Duodenal mucosa (tissue), 2 donors: Measurements from ENCODE around the gene ELF4.

Source experiments
- H3K27ac ChIP-seq: one replicate; pipeline ENCODE4 v1.7.0; 2013; ENCODE audit warnings: low read depth, low read length
- H3K27me3 ChIP-seq, 2 donors: one replicate each; pipeline ENCODE4 v1.7.0; 2013; ENCODE audit warnings: low read length in 2 of 2, control low read depth in 1 of 2; ENCODE audit not compliant: insufficient read depth in 2 of 2, control insufficient read depth in 1 of 2
- H3K36me3 ChIP-seq, 2 donors: one replicate each; pipeline ENCODE4 v1.7.0; 2013; ENCODE audit warnings: low read length in 2 of 2, control low read depth in 1 of 2; ENCODE audit not compliant: insufficient read depth in 2 of 2, control insufficient read depth in 1 of 2
- H3K4me1 ChIP-seq, 2 donors: one replicate each; pipeline ENCODE4 v1.7.0; 2013; ENCODE audit warnings: low read length in 2 of 2, control low read depth in 1 of 2; ENCODE audit not compliant: insufficient read depth in 2 of 2, control insufficient read depth in 1 of 2
- H3K4me3 ChIP-seq, 2 donors: one replicate each; pipeline ENCODE4 v1.7.0; 2013; ENCODE audit warnings: low read length in 2 of 2, low read depth in 1 of 2
- H3K9ac ChIP-seq, 2 donors: one replicate each; pipeline ENCODE4 v1.7.0; 2013; ENCODE audit warnings: low read length in 2 of 2, low read depth in 1 of 2
- H3K9me3 ChIP-seq, 2 donors: one replicate each; pipeline ENCODE4 v1.7.0; 2013; ENCODE audit warnings: low read length in 2 of 2, control low read depth in 1 of 2; ENCODE audit not compliant: control insufficient read depth in 1 of 2

ELF4 gene

DNA sequence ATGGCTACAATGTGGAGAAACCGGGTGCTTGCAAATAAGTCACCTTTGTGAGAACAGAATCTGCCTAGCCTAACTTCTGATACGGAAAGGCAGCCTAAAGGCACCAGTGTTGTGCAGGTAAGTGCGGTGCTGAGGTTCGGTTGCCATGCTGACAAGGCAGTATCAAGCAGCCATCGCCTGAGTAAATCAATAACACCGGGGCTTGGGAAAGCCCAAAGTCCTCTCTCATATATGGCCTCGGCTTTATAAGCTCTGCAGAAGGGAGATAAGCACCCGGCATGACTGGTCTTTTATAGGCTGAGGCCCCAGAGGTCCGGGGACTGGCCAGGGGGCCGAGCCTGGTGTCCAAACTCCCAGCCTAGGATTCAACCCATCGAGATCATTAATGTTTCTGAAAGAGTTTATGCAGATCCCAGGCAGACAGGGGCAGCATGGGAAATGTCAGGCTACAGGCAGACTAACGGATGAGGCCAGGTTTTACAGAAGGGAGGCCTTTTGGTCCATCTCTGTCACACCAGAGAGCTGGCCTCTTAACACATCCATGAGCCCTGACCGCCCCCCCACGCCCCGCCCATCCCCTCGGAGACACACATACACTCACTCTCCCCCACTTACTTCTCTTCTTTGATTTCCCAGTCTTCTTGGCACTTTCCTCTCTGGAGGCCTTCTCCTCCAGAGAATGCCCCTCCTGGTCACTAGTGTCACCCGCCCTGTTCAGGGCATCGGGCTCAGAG lies 38.5 kb downstream of the ELF4 start:
- Histone ChIP-seq H3K27ac (no peak overlapping the region), H3K4me1 (peaks cover 7 to 8% of the 10 kb centered on the region in 2 donors), H3K27me3 (no peaks in the 10 kb centered on the region), H3K9ac (no peak overlapping the region), H3K4me3 (no peak overlapping the region), H3K36me3 (peaks cover 9 to 35% of the 10 kb centered on the region in 2 donors), H3K9me3 (no peaks in the 10 kb centered on the region)

DNA sequence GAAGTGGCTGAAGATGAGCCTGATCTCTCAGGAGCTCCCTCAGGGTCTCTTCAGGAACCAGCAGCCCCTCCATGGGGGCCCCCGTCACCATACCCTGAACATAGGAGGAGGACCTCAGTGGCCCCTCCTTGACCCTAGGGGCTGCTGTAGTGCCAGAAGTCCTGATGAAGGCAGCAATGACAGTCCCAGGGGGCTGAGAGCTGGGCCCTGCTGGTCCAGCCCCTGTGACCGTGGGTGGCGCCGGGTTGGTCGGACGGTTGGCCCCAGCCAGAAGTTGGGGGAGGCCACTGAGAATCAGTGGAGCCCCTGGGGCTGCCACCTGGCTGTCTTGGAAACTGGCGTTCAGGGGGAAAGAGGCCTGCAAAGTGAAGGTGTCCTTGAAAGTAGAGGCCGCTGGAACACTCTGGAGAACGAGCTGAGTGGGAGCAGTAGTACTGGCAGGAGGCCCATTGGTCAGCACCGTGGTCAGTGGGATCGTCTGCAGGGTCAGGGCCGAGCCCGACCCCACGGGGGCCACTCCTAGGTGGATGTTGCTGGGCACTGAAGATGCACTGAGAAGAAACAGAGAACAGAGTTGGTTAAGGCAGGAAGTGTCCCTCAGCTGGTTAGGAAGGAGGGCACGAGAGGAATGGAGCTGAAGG lies 43.2 kb downstream of the ELF4 start:
- Histone ChIP-seq H3K27ac (no peak overlapping the region), H3K9ac (no peak overlapping the region), H3K9me3 (no peaks in the 10 kb centered on the region), H3K27me3 (no peaks in the 10 kb centered on the region), H3K4me3 (no peak overlapping the region), H3K4me1 (peaks cover 4 to 8% of the 10 kb centered on the region in 2 donors), H3K36me3 (peaks cover 17 to 42% of the 10 kb centered on the region in 2 donors)

DNA sequence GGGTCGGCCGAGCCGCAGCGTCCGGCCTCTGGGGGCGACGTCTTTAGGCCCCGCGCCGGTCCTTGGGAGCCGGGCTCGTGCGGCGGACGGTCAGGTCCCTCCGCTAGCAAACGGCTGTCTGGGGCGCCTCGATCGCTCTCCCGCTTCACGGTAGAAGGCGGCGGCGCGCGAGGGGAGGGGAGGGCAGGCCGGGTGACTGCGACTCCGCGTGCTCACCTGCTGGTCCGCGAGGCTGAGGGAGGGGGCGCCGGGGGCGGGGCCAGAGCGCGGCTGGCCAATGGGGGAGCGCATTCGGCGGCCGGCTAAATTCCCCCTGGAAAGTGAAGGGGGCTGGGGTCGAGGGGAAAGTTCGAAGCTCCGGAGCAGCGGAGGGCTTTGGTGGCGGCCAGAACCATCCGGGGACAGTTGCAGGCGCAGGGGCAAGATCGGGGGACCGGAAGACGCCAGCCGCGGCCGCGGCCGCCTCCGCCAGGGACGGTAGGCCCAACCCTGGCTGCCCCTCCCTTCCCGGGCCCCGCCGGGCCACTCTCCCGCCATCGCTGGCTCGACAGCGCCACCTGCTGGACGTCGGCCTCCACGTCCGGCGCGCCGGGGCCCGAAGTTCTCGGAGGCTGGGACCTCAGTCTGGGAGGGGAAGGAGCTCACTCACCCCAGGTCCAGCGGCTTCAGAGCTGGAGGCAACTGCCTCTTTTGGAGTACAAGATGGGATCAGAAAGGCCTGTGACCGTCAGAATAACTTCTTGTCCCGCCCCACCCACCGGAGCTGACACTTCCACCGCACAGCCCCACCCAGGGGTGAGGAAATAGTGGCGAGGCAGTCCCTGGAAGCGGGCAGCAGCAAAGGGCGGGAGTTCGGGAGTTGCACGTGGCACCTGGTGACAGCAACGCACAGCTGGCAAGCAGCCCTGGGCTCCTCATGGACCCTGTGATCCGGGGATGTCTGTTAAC lies 49.9 kb downstream of the ELF4 start:
- peaks cover 0 to 10% of the 10 kb centered on the region in 2 donors for H3K36me3 ChIP-seq
- no peaks in the 10 kb centered on the region for H3K27me3 ChIP-seq
- peak overlapping the region; percentile 51 to 58 for H3K4me3 ChIP-seq
- H3K9me3 ChIP-seq: no peaks in the 10 kb centered on the region
- no peaks in the 10 kb centered on the region for H3K4me1 ChIP-seq
- H3K27ac ChIP-seq: peak overlapping the region; percentile 32
- H3K9ac ChIP-seq: peak overlapping the region in 1 of 2 donors; percentile 43

DNA sequence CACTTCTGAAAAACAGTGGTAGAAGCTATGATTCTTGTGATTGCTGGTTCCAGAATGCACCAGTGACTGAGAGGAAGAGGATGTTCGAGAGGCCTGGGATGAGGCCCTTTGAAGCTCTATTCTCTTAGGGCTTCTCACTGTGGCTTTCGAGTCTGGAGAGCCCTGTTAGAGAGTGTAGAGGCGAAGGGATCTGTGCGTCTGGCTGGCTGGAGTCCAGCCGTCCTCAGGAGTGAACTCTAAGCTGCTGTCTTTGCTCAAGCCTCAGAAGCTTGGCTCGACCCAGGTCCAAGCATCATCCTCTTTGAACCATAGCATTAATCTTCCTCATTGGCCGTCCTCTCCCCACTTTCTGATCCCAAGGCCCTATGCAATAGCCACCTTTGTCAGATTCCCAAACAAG lies 51.6 kb downstream of the ELF4 start:
- no peak overlapping the region for H3K9ac ChIP-seq
- no peak overlapping the region for H3K4me3 ChIP-seq
- H3K36me3 ChIP-seq: peaks cover 3 to 16% of the 10 kb centered on the region in 2 donors
- H3K27ac ChIP-seq: no peak overlapping the region
- no peaks in the 10 kb centered on the region for H3K27me3 ChIP-seq
- H3K9me3 ChIP-seq: no peaks in the 10 kb centered on the region
- no peaks in the 10 kb centered on the region for H3K4me1 ChIP-seq

DNA sequence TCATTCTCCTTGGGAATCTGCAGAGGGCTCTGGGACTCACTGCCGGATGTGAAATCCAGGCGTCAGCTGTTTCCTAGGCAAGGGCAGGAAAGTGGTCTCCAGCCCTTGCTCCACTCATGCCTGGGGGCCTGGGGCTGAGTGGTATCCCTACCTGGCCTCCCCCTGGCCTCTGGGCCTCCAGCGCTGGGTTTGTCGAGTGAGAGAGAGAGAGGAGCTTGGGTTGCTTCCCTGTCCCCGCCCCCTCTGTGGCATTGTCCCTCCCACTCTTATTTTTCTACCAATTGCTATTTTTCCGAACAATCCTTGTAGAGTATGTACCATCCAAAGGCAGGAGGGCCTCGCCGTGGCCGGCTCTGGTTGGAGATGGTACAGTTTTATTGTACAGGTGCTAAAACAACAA lies 53.1 kb downstream of the ELF4 start:
- no peaks in the 10 kb centered on the region for H3K9me3 ChIP-seq
- no peak overlapping the region for H3K4me3 ChIP-seq
- no peaks in the 10 kb centered on the region for H3K4me1 ChIP-seq
- H3K27ac ChIP-seq: no peak overlapping the region
- peaks cover 3 to 25% of the 10 kb centered on the region in 2 donors for H3K36me3 ChIP-seq
- H3K27me3 ChIP-seq: no peaks in the 10 kb centered on the region
- H3K9ac ChIP-seq: no peak overlapping the region

DNA sequence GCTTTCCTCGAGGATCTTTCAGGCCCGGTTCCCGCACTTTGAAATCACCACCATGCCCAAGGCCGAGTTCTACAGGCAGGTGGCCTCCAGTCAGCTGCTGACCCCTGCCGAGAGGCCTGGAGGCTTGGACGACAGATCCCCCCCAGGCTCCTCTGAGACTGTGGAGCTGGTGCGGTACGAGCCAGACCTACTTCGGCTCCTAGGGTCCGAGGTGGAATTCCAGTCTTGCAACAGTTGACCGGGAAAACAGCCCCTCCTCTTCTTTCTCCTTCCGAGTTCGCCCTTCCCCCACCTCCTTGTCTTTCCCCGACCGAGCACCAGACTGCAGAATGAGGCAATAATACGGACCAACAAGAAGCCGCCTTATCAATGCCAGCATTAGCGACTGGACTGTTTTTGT lies 54.4 kb downstream of the ELF4 start:
- Histone ChIP-seq H3K27ac (no peak overlapping the region), H3K4me3 (no peak overlapping the region), H3K27me3 (no peaks in the 10 kb centered on the region), H3K4me1 (no peaks in the 10 kb centered on the region), H3K36me3 (peaks cover 11 to 38% of the 10 kb centered on the region in 2 donors), H3K9me3 (no peaks in the 10 kb centered on the region), H3K9ac (no peak overlapping the region)

DNA sequence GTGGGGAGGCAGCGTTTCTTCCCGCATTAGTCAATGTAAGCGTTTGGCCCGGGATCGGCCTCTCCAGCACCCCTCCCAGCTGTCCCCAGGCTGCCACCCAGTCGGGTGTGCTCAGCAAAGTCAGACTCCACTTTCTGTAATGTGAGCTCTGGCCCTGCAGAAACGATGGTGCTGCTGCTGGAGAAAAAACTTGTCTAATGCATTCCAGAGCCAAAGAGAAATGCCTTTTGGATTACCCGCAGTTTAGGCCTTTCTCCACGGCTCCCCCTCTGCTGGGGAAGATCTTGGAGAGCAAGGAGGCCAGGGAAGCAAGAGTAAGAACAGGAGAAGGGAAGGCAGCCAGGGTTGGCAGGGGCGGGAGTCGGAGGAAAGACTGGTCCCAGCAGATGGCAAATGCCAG lies 55.2 kb downstream of the ELF4 start:
- no peaks in the 10 kb centered on the region for H3K4me1 ChIP-seq
- H3K4me3 ChIP-seq: no peak overlapping the region
- H3K27me3 ChIP-seq: no peaks in the 10 kb centered on the region
- no peaks in the 10 kb centered on the region for H3K9me3 ChIP-seq
- H3K27ac ChIP-seq: no peak overlapping the region
- no peak overlapping the region for H3K9ac ChIP-seq
- H3K36me3 ChIP-seq: peaks cover 11 to 42% of the 10 kb centered on the region in 2 donors

DNA sequence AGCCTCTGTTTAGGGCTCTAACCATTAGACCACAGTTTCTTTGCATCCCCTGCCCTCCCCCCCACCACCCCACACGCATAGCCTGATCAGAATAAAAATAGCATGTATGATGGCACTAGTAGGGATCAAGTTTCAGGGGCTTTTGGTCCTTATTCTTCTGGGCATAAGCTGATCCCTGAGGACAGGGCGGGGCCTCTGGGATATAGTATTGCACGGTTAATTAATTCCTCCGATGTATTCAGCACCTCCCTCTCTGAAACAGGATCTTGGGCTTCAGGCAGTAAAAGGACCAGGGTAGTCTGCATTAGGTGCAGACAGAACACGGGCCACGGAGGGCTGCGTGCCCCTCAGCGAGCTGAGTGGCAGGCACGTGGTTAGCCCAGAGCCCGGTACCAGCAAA lies 57.1 kb downstream of the ELF4 start:
- Histone ChIP-seq H3K9me3 (no peaks in the 10 kb centered on the region), H3K27ac (no peak overlapping the region), H3K4me1 (no peaks in the 10 kb centered on the region), H3K27me3 (no peaks in the 10 kb centered on the region), H3K4me3 (no peak overlapping the region), H3K9ac (no peak overlapping the region), H3K36me3 (peaks cover 16 to 49% of the 10 kb centered on the region in 2 donors)

DNA sequence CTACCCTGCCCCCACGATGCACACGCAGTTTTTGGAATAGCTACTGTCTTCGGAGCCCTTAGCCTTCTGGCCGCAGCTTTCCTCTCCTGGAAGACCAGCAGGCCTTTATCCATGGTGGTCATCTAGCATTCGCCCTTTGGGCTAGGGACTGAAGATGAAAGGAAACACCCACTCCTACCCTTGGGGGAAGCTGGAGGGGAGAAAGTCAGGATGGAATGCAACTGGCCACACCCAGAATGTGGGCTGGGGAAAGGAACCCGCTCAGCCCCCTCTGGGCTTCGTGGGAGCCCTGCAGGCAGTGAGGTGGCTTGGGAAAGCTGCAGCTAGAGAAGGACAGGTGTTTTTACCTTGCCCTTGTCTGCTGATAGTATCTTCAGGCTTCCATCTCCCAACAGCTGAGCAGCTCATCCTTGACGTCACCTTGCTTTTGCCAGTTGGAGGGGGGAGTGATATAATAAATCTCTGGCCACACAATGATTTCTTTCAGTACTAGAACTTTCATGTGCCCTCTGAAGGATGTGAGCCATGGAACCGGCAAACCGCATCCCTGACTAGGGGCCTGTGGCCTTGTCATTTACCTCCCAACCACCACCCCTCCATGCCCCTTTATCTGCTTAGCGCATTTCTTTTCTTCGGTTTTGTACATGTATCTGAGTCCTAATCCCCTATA lies 59.0 kb downstream of the ELF4 start:
- H3K27ac ChIP-seq: no peak overlapping the region
- no peaks in the 10 kb centered on the region for H3K27me3 ChIP-seq
- H3K4me3 ChIP-seq: no peak overlapping the region
- no peaks in the 10 kb centered on the region for H3K4me1 ChIP-seq
- no peak overlapping the region for H3K9ac ChIP-seq
- H3K36me3 ChIP-seq: peaks cover 26 to 61% of the 10 kb centered on the region in 2 donors
- no peaks in the 10 kb centered on the region for H3K9me3 ChIP-seq
